HG03342 (cell line): ENCODE results near the gene WDR81.
"Not testable (repeated sequence)": the region's sequence is repeated elsewhere in the genome, so short reads cannot be mapped to it uniquely, and the experiment has no call there.

Source experiments
- ATAC-seq: cut with Tn5 transposase; IDR thresholded peaks from one replicate; pipeline ENCODE4 v1.9.1; 2021; ENCODE audit warnings: mild to moderate bottlenecking, moderate library complexity; ENCODE audit not compliant: unreplicated experiment

Gene WDR81

GRCh38 chr17:1713160-1713877 lies 11.2 kb upstream of the WDR81 start:
- ATAC-seq, result no peak

GRCh38 chr17:1713878-1714426 lies 10.6 kb upstream of the WDR81 start:
- no peak for ATAC-seq

- no peak for ATAC-seq
Observed at GRCh38 chr17:1714427-1714979, 10.0 kb upstream of the WDR81 start.

DNA sequence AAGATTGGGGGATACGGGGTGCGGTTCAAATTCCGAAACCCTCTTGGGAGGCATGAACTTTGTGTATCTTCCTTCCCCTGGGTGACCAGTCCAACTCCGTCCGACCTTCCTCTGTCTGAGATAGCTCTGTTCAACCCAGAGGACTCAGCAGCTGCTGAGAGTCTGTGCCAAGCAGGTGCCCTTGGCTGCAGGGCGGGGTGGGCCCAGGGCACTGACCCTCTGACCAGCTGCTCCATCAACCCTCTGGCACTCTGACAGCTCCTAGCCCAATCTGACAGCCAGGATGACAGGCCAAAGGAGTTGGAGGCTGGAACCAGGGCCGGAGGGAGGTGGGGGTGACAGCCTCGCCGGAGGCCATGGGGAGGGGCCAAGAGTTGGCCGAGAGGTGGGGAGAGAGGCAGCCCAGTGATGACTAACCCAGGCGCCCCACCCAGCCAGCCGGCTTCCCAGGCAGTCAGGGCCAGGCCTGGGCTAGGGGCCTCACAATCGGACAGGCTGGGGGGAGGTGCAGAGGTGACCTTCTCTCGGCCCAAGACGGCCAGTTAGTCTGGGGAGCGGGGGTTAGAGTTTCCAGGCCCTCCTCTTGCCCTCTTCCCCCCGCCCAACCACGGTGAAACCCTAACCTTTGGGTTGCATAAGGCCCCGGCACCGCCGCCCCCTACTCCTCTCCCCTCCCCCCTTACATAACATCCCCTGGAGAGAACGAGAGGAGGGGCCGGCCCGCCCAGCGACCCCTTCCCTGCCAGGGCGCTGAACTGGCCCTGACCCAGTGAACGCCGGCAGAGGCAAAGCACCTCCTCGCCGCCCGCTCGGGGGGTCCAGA lies 9.3 kb upstream of the WDR81 start:
- ATAC-seq, result no peak

DNA sequence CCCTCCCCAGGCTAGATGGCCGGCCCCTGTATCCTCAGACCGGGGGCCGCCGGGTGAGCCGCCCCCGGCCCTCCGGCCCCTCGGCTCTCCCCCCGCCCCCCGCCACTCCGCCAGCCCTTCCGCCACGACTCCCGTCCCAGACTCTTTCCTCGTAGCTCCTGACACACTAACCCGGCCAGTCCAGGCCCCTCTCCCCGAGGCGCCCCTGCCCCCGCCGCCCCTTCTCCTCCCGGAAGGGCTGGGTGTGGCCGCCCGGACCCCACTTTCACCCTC lies 8.8 kb upstream of the WDR81 start:
- no peak for ATAC-seq

GRCh38 chr17:1716076-1716911 lies 8.2 kb upstream of the WDR81 start:
- peak; percentile 80 for ATAC-seq

- ATAC-seq, result peak; percentile 44
Observed at GRCh38 chr17:1716912-1717695, 7.4 kb upstream of the WDR81 start.

DNA sequence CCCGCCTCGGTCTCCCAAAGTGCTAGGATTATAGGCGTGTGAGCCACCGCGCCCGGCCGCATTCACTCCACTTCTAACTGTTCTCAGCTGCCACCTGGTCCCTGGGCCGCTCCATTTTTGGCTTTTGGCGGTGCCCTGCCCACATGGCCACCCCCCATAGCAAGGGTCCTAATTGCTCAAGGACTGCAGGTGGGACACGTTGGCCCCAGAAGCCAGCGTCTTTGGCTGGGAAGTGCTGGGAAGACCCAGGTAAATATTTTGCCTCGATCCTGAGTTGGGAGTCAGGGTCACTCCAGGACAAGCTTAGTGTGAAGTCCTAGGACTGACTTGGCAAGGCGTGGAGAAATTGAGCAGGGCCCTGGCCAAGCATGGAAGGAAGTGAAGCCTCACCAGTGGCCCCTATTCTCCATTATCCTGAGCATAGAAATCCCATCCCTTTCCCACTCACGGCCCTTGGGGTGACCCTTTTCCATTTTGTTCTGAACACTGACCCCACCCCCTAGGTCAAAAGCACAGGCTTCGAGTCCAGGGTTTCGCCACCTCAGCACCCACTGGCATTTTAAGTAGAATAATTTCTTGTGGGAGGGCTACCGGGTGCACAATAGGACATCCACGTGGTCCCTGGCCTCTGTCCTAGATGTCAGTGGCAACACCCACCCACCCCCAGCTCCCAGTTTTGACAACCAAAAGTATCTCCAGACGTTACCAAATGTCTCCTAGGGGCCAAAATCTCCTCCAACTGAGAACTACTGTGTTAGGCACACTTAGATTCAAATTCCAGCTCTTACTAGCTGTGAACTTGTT lies 5.9 kb upstream of the WDR81 start:
- no peak for ATAC-seq

- no peak for ATAC-seq
Observed at GRCh38 chr17:1720856-1721386, 3.6 kb upstream of the WDR81 start.

- not testable (repeated sequence) for ATAC-seq
Observed at GRCh38 chr17:1722022-1722421, 2.5 kb upstream of the WDR81 start.

DNA sequence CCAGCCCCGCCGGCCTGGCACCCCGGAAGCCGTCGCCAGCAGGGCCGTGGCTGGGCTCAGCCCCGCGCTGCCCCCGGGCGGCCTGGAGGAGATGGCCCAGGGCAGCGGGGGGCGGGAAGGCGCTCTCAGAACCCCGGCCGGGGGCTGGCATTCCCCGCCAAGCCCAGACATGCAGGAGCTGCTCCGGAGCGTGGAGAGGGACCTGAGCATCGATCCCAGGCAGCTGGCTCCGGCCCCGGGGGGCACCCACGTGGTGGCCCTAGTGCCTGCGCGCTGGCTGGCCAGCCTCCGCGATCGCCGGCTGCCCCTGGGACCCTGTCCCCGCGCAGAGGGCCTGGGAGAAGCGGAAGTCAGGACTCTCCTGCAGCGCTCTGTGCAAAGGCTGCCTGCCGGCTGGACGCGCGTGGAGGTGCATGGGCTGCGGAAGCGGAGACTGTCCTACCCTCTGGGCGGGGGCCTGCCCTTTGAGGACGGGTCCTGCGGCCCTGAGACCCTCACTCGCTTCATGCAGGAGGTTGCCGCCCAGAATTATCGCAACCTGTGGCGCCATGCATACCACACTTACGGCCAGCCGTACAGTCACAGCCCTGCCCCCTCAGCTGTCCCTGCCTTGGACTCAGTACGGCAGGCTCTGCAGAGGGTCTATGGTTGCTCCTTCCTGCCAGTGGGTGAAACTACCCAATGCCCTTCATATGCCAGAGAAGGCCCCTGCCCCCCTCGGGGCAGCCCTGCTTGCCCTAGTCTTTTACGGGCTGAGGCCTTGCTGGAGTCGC lies 551 bp downstream of the WDR81 start:
- ATAC-seq, result no peak

- no peak for ATAC-seq
Observed at GRCh38 chr17:1725642-1726511, 1.4 kb downstream of the WDR81 start.

GRCh38 chr17:1726626-1727257 lies 2.2 kb downstream of the WDR81 start:
- no peak for ATAC-seq

GRCh38 chr17:1727258-1727789 lies 2.8 kb downstream of the WDR81 start:
- no peak for ATAC-seq

- ATAC-seq, result no peak
Observed at GRCh38 chr17:1727876-1728630, 3.5 kb downstream of the WDR81 start.

GRCh38 chr17:1729966-1730325 lies 5.4 kb downstream of the WDR81 start:
- ATAC-seq, result no peak
